Lung (tissue), 12 donors: ENCODE results near the gene ZNF462. TPM values are rescaled to one million over a fixed set of nuclear protein-coding genes. Genes with fewer than 3 reads are reported as not detected.

Experiments
- ATAC-seq: fragments of 200-7000 bp; cut with Tn5 transposase; one replicate; pipeline ENCODE4 v1.9.1; 2020; ENCODE audit warnings: moderate number of reproducible peaks; ENCODE audit not compliant: insufficient read depth, low FRiP score
- DNase-seq, 3 donors: peaks; one replicate each; pipeline ENCODE4 v3.0.0-alpha.2; 2013 to 2017
- H3K27ac ChIP-seq, 2 donors: one replicate each; pipeline ENCODE4 v1.5.1; 2013; ENCODE audit warnings: mild to moderate bottlenecking in 2 of 2, moderate library complexity in 2 of 2, control low read depth in 1 of 2, inconsistent platforms in 1 of 2, low read depth in 1 of 2, low read length in 1 of 2
- H3K27me3 ChIP-seq, 3 donors: one replicate each; pipeline ENCODE4 v1.5.1; 2013; ENCODE audit warnings: low read length in 2 of 3; ENCODE audit not compliant: control insufficient read depth in 3 of 3, insufficient read depth in 3 of 3
- H3K36me3 ChIP-seq, 4 donors: one replicate each; pipeline ENCODE4 v1.5.1; 2013; ENCODE audit warnings: low read length in 4 of 4, mild to moderate bottlenecking in 1 of 4, moderate library complexity in 1 of 4; ENCODE audit not compliant: control insufficient read depth in 4 of 4, insufficient read depth in 4 of 4
- H3K4me1 ChIP-seq, 5 donors: one replicate each; pipeline ENCODE4 v1.5.1; 2013; ENCODE audit warnings: low read length in 5 of 5, mild to moderate bottlenecking in 2 of 5, moderate library complexity in 1 of 5; ENCODE audit not compliant: control insufficient read depth in 5 of 5, insufficient read depth in 5 of 5
- H3K4me3 ChIP-seq: one replicate; pipeline ENCODE4 v1.5.1; 2013; ENCODE audit warnings: mild to moderate bottlenecking, control low read depth, moderate library complexity
- H3K9ac ChIP-seq, 2 donors: one replicate each; pipeline ENCODE4 v1.5.1; 2013; ENCODE audit warnings: low read length in 2 of 2, control low read depth in 1 of 2; ENCODE audit not compliant: insufficient read depth in 1 of 2
- H3K9me3 ChIP-seq, 4 donors: one replicate each; pipeline ENCODE4 v1.5.1; 2013; ENCODE audit warnings: low read length in 3 of 4, mild to moderate bottlenecking in 1 of 4, moderate library complexity in 1 of 4; ENCODE audit not compliant: control insufficient read depth in 4 of 4, insufficient read depth in 3 of 4
- WGBS, 2 donors: extraction: QIAGEN DNeasy Blood & Tissue Kit; methylation state at CpG; one replicate each; pipeline ENCODE4 v1.1.7; 2013; 5-methylcytosine and 5-hydroxymethylcytosine counted together
- polyA plus RNA-seq, 2 donors: library from polyadenylated mRNA; stranded (reverse); fragments of 200-250 nt; gene quantifications; one replicate each; pipeline ENCODE4 v1.2.1, GENCODE V29; 2013
- total RNA-seq, 2 donors: library from RNA; depleted of rRNA in 1 of 2; stranded (reverse); fragments of >200 nt in 1 of 2; gene quantifications; one replicate each; pipeline ENCODE4 v1.2.1, GENCODE V29; 2014 to 2021
- TF ChIP-seq, protein P1 (sequence below): IDR thresholded peaks from 2 replicates; pipeline ENCODE4 v1.5.1; 2012; ENCODE audit warnings: mild to moderate bottlenecking; ENCODE audit errors: control extremely low read depth, extremely low read depth
- donor health status: control.
- donor health status: control.
- donor health status: Bipolar disorder and iron deficiency.
- donor health status: healthy.
- donor health status: DM: yes; HTN: yes; CAD: no.

The ZNF462 gene
- total and polyA plus RNA-seq, 4 donors = 2.0 to 37.7 (median 19.5) TPM

DNA sequence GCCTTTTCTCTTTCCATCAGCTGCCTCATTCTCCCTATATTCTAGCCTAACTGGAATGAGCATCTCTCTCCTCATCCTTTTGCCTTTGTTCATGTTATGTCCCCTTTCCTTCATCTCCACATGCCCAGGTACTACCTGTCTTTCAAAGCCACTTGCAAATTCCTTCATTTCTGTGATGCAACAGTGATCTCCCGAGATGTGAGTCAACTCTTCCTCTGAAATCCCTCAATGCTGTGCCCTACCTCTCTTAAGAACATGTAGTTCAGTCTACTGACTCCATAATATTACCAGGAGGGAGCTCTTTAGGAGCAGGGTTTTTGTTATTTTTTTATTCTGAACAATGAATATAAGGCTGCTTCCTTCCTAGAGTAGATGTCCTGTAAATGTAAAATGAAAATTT, 91.6 kb downstream of the ZNF462 start:
- DNase-seq (no peak), ATAC-seq (no peak)
- TF ChIP-seq, protein P1, sequence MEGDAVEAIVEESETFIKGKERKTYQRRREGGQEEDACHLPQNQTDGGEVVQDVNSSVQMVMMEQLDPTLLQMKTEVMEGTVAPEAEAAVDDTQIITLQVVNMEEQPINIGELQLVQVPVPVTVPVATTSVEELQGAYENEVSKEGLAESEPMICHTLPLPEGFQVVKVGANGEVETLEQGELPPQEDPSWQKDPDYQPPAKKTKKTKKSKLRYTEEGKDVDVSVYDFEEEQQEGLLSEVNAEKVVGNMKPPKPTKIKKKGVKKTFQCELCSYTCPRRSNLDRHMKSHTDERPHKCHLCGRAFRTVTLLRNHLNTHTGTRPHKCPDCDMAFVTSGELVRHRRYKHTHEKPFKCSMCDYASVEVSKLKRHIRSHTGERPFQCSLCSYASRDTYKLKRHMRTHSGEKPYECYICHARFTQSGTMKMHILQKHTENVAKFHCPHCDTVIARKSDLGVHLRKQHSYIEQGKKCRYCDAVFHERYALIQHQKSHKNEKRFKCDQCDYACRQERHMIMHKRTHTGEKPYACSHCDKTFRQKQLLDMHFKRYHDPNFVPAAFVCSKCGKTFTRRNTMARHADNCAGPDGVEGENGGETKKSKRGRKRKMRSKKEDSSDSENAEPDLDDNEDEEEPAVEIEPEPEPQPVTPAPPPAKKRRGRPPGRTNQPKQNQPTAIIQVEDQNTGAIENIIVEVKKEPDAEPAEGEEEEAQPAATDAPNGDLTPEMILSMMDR = no peak
- peaks cover 3 to 44% (median 15%) of the 10 kb centered on the region in 4 donors for H3K36me3 ChIP-seq
- H3K4me3 ChIP-seq = no peak overlapping the region
- no peak overlapping the region for H3K9ac ChIP-seq
- no peak overlapping the region for H3K27ac ChIP-seq
- H3K4me1 ChIP-seq = peaks cover 0 to 32% (median 0%) of the 10 kb centered on the region in 5 donors
- no peaks in the 10 kb centered on the region for H3K9me3 ChIP-seq
- 82 to 94% methylated on average over 1 of the region's 1 CpG for WGBS, 2 donors
- H3K27me3 ChIP-seq = no peaks in the 10 kb centered on the region

DNA sequence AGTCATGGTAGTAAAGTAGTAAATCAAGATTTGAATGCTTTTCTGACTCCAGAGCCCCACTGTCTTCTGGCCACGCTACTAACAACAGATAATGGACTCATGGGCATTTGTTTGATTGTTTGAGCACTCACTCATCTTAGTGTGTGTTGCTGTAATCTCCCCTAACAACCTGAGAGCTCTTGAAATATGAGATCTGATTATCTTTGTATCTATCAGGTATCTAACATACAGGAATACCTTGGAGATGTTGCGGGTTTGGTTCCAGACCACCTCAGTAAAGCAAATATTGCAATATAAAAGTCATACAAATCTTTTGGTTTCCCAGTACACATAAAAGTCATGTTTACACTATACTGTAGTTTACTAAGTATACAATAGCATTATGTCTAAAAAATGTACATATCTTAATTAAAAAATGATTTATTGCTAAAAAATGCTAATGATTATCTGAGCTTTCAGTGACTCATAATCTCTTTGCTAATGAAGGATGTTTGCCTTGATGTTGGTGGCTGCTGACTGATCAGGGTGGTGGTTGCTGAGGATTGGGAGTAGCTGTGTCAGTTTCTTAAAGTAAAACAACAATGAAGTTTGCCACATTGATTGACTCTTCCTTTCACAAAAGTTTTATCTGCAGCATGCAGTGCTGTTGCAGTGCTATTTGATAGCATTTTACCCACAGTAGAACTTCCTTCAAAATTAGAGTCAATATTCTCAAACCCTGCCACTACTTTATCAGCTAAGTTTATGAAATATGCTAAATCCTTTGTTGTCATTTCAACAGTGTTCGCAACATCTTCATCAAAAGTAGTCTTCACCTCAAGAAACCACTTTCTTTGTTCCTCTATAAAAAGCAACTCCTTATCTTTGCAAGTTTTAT, 92.2 kb downstream of the ZNF462 start:
- DNase-seq (no peak), ATAC-seq (no peak)
- WGBS, 2 donors = 92% methylated on average over 3 of the region's 3 CpGs
- Histone ChIP-seq H3K27me3 (no peaks in the 10 kb centered on the region), H3K36me3 (peaks cover 3 to 47% (median 18%) of the 10 kb centered on the region in 4 donors), H3K4me3 (no peak overlapping the region), H3K4me1 (peaks cover 0 to 34% (median 0%) of the 10 kb centered on the region in 5 donors), H3K27ac (no peak overlapping the region), H3K9ac (no peak overlapping the region), H3K9me3 (no peaks in the 10 kb centered on the region)
- TF ChIP-seq, protein P1 = no peak

DNA sequence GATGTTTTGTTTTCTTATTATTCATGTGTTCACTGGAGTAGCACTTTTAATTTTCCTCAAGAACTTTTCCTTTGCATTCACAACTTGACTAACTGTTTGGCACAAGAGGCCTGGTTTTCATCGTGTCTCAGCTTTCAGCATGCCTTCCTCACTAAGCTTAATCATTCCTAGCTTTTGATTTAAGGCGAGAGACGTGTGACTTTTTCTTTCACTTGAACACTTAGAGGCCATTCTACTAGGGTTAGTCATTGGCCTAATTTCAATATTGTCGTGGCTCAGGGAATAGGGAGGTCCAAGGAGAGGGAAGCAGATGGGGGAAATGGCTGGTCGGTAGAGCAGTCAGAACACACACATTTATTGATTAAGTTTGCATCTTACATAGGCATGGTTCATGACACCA, 94.0 kb downstream of the ZNF462 start:
- TF ChIP-seq, protein P1 = no peak
- Histone ChIP-seq H3K27ac (peak overlapping the region in 1 of 2 donors; percentile 85), H3K9me3 (no peaks in the 10 kb centered on the region), H3K27me3 (no peaks in the 10 kb centered on the region), H3K4me3 (no peak overlapping the region), H3K9ac (no peak overlapping the region), H3K4me1 (peaks cover 0 to 36% (median 0%) of the 10 kb centered on the region in 5 donors), H3K36me3 (peaks cover 1 to 45% (median 21%) of the 10 kb centered on the region in 4 donors)
- ATAC-seq (no peak), DNase-seq (no peak)
- 89 to 91% methylated on average over 5 of the region's 5 CpGs for WGBS, 2 donors
